ENCODE results near the gene LIMS2.

The LIMS2 gene

GRCh38 chr2:127673291-127674069 is 1.9 kb downstream of the LIMS2 start:
- DNase-seq: no peak

- DNase-seq: no peak
Observed at GRCh38 chr2:127672341-127673224, 2.7 kb downstream of the LIMS2 start.

GRCh38 chr2:127671557-127672302 is 3.6 kb downstream of the LIMS2 start:
- no peak for DNase-seq

- DNase-seq: no peak
Observed at GRCh38 chr2:127670957-127671290, 4.4 kb downstream of the LIMS2 start.

- no peak for DNase-seq
Observed at GRCh38 chr2:127670055-127670956, 5.0 kb downstream of the LIMS2 start.

- no peak for DNase-seq
Observed at GRCh38 chr2:127669056-127669455, 6.3 kb downstream of the LIMS2 start.

GRCh38 chr2:127665267-127665893 is 9.9 kb downstream of the LIMS2 start:
- no peak for DNase-seq

GRCh38 chr2:127664895-127665225 is 10.5 kb downstream of the LIMS2 start:
- DNase-seq: no peak

GRCh38 chr2:127664065-127664894 is 11.1 kb downstream of the LIMS2 start:
- DNase-seq: no peak

- DNase-seq: no peak
Observed at GRCh38 chr2:127663566-127664064, 11.7 kb downstream of the LIMS2 start.

GRCh38 chr2:127662937-127663565 is 12.3 kb downstream of the LIMS2 start:
- DNase-seq: no peak

- no peak for DNase-seq
Observed at GRCh38 chr2:127661949-127662510, 13.3 kb downstream of the LIMS2 start.

GRCh38 chr2:127661072-127661649 is 14.2 kb downstream of the LIMS2 start:
- peak; percentile 19 to 54 for DNase-seq

GRCh38 chr2:127660291-127660578 is 15.1 kb downstream of the LIMS2 start:
- DNase-seq: no peak

GRCh38 chr2:127659408-127660290 is 15.7 kb downstream of the LIMS2 start:
- no peak for DNase-seq

- no peak for DNase-seq
Observed at GRCh38 chr2:127658641-127659407, 16.5 kb downstream of the LIMS2 start.

GRCh38 chr2:127658146-127658545 is 17.2 kb downstream of the LIMS2 start:
- DNase-seq: no peak

GRCh38 chr2:127657232-127657595 is 18.1 kb downstream of the LIMS2 start:
- no peak for DNase-seq
